Measurements from ENCODE around the gene GNAZ.

- no peak for TF ChIP-seq POLR2A (IDR thresholded peaks at IDR 0.05)
- no peak for TF ChIP-seq CTCF (IDR thresholded peaks at IDR 0.05)
- no peak for TF ChIP-seq EP300 (IDR thresholded peaks at IDR 0.05)
- TF ChIP-seq POLR2AphosphoS5 (IDR thresholded peaks at IDR 0.05): no peak
These were observed 10.4 kb downstream of the GNAZ start for GRCh38 chr22:23080613-23081290.
